NCI-H345 treated with DMSO at 0.1 percent for 48 hours (cell line): ENCODE measurements around the gene H2AZ1.
"Not testable (repeated sequence)": the region's sequence is repeated elsewhere in the genome, so short reads cannot be mapped to it uniquely, and the experiment has no call there.

Source experiments
- DNase-seq: peaks from one replicate; lab custom pipeline; 2025; ENCODE audit not compliant: unreplicated experiment; lab: John Stamatoyannopoulos, UW

The H2AZ1 gene

DNA sequence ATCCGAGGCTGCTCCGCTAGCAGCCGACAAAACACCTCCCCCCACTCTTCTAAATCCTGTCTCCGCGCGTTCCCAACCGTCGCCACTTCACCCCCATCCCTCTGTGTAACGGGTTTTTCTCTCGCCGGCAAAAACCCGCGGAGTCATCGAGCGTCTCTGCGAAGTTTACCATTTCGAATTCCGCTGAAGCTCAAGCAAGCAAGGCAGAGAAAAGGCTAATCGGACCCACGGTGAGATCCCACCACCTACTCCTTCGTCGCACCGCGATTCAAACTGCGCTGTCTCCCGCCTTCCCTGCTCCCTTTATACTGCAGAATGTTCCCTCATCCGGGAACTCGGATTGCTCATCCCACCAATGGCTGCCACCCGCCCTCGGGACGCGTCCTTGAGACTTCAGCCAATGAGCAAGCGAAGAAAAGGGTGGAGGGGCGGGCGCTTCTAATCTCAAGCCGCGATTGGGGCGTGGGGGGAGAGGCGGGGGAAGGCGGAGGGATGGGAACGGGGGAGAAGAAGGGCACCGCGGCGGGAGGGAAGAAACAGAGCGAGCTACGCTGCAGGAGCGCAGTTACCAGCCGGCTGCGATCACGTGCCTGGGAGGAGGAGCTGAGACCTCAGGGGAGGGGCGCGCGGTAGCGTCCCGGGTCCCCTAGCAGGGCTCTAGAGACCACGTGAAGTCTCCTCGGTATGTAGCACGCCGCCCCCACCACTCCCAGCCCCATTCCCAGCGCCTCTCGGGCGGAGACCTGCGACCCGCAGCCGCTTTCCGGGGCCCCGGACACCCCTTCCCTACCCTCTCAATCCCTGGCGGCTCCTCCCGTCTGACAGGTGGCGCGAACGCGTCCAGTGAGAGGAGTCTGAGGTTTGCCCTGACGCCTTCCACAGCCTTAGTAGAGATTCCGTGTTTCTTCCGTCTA is at the start of gene H2AZ1:
Gene H2AZ1 (minus strand): TSS at position 277 of the 914 bp plus-strand sequence. CDS start 105 bp downstream, at position 172.
- peak; percentile 86 for DNase-seq

DNA sequence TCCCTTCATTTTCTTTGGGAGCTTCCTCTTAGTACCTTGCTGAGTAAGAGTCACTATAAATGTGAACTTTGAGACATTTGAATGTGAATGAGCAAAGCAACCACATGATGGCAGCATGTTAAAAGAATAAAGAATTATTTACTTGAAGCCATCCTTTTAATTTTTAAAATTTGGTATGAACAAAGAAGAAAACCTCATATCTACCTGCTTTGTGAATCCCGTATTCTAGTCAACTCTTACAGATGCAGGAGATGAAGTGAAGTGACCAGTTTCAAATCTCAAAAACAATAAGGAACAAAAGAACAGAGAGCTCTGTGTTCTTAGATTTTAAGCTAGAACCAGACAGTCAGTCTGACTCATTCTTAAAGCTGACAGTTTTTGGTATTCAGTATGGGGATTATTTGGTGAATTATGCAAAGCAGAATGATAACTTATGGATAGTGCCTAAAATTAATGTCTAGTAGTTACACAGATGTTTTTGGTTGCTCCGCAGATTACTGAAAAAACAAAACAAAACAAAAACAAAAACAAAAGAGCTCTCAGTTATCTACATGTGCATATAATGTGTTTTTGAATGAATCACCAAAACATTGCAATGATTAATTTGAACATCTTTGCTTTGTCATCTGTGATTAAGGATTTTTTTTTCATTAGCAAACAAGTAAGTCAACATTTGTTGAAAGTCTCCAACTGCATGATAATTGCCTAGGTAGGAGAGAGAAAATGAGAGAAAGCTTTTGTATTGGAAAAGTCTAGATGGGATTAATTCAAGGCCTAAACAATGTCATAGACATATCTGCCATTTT is 48.2 kb upstream of the H2AZ1 start:
- DNase-seq: peak; percentile 31

DNA sequence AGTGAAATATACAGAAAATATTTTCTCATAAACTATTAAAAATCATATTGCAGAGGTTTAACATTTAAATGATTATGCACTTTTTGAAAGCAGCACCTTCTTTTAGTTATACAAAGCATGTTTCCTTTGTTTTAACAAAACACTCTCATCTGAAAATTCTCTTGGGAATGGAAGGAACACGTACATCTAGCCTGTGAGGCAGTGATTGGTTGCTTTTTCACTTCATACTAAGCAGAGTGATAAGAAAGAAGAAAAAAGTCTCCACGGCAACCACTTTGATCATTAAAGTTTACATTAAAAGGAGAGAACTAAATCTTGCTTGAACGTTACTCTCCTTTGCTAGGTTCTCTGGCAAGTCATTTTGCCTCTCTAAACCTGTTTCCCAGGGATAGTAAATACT is 41.7 kb upstream of the H2AZ1 start:
- DNase-seq: no peak

DNA sequence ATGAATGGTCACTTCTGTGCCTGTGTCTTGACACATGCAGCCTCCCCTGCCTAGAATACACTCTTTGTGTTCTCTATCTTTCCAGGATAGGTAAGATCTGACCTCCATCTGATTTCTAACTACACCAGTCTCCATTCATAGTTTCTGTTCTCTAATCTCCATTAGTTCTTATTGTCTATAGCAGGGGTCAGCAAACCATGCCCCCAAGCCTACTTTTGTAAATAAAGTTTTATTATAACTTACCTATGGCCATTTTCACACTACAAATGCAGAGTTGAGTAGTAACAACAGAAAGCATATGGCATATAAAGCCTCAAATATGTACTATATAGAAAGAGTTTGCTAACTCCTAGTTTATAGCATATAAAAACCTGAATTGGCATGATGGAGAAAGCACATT is 37.6 kb upstream of the H2AZ1 start:
- no peak for DNase-seq

DNA sequence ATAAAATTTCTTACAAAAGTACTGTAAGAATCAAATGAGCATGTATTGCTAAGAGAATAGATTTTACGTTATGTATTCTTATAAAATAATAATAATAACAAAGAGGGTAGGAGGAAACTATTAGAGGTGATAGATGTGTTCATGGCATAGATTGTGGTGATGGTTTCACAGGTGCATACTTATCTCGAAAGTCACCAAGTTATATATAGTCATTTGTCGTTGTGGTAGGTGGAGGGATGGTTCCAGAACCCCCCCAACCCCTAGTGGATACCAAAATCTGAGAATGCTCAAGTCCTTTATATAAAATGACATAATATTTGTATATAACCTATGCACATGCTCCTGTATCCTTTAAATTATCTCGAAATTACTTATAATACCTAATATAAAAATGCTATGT is 36.7 kb upstream of the H2AZ1 start:
- DNase-seq: no peak

DNA sequence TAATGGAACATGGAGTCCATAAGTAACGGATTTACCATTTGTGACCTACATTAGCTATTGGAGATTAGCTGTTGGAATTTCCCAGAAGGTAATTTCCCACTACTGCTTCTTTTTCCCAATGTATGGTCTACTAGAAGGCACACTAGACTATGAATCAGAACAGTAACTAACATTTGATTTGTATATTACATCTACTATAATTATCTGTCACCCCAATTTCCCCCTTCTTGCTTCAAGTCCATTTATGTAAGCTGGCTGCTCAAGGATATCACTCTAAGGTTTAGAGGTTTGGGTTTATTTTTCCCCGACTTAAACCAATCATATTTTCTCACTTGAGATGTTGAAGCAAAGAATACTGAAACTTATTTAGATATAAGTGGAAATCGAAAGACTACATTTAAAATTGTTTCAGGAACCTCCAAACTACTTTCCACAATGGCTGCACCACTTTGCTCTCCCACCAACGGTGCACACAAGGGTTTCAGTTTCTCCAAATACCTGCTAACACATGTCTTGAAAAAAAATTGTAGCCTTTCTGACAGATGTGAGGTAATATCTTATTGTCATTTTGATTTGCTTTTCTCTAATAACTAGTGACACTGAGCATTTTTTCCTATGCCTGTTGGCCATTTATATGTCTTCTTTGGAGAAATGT is 33.3 kb upstream of the H2AZ1 start:
- DNase-seq: no peak

DNA sequence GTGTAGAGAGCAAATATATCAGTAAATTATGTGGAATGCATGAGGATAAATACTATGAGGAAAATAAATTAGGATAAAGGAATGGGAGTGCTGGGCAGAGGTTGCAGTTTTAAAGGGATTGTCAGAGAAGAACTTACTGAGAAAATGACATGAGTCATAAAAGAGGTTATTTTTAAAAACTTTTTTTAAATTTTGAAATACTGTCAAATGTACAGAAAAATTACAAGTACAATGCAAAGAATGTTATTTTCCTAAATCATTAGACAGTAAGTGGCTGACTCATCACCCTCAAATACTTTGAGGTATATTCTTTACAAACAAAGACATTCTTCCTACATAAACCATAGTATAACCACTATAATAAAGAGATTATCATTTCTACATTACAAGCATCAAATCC is 29.8 kb upstream of the H2AZ1 start:
- no peak for DNase-seq

DNA sequence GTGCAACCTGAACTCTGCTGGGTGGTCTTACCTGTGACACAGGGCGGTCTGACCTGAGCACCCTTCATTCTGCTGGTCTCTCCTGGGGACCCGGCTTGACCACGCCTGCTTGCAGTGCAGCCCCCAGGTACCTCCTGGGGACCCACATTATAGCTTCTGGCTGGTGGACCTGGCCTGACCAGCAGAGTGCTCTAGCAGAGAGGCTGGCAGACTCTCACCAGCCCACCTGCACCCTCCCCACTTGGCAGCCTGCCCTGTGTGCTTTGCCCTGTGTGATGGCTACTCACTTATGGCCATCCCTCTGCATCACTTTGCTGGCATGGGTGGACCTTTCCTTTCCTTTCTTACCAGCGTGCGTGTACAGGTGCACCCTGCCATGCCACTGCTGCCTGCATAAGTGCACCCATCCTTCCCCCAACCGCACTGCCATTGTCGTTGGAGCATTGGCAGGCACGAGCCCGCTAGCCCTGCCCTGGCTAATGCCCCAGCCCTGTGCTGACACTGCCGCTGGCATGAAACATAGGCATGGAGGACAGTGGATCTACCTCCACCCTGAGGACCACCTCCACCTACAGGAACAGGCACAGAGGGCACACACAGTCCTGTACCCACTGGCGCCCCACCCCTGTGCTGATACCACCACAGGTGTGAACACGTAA is 21.5 kb upstream of the H2AZ1 start:
- DNase-seq: no peak

DNA sequence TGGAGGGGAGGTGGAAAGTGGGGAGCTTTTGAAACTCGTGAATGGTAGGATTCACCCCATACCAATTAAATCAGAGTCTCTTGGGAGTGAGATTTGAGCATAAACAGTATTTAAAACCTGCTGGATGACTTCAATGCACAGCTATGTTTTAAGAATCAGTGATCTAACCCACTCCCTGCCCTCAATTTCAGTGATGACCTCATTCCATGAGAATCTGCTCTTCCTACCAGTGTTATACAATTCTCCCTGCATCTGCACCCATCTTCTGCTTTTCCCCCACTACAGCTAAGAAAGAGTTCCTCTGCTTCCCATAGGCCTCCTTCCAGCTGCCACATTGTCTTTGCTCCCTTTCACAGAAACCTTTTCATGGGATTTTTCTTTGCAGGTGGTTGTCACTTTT is 18.3 kb upstream of the H2AZ1 start:
- DNase-seq: no peak

DNA sequence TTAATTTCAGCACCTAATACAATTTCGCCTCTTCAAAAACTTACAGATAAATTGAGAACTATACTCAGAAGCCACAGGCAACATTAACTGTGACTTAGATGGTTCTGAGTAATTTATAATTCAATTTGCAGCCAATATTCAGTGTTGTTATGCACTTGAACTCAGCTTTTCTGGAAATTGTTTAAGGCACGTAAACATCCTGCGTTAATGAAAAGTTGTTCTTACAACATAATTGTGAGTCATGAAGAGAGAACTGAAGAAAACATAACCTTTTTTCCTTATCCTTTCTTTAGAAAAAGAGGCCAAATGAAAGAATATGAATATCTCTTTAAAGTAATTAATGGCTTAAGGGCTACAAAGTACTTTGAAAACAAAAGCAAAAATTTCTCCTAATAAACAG is 16.6 kb upstream of the H2AZ1 start:
- no peak for DNase-seq

DNA sequence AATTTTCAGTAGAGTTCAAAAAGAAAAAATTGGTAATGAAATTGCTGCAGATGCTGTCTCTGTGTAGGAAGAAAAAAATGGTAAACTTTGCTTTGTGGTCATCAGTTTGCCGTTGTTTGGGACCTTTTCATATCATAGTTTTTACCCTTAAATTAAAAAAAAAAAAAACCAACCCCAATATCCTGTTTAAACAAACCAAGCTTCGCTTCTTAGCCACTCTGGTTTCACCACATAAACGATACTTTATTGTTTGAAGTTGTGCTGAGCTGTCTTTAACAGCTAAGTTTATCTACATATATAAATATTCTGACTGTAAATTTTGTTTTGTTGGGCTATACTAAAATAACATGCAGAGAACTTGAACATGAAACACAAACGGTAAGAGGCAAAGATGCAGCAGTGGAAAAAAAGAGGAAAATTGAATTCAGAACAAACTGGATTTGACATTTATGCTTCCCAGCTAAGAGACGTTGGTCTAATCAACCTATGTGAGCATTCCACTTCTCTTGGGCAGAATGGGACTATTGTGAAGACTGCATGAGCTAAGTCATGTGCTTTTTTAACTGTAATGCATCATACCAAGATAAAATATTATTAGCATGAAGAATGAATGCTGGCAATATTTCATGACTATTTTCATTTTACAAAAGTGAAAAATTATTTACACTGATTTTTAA is 15.7 kb upstream of the H2AZ1 start:
- DNase-seq: no peak

DNA sequence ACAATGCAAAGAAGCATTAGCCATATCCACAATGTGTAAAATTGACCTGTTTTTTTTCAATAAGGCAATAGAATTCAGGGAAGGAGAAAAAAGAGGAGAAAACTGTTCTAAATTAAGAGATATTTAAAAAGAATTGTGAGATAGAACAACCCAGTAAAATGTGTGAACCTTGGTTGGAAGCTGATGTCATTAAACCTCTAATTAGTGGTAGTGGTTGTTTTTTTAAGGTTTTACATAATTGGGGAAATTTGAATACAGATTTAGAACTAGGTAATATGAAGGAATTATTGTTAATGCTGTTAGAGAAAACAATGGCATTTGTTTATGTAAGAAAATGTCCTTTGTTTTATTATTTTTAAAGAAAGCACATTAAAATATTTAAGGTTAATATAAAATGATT is 15.1 kb upstream of the H2AZ1 start:
- DNase-seq: no peak

DNA sequence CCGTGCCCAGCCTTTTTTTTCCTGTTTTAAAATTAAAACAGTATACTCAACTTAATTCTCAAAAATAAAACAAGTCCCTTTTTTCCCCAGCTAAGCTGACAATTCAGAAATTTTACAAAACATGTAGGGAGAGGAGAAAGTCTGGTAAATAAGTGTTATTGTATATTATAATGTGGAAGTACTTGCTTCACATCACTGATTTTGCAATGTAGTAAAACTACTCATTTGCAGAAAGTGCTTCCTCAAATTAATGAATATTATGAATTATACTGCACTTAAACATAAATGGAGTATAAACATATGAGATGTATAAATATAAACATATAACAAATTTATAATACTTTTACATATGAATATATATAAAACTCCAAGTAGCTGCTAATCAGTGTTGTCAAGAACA is 11.6 kb upstream of the H2AZ1 start:
- DNase-seq: no peak

DNA sequence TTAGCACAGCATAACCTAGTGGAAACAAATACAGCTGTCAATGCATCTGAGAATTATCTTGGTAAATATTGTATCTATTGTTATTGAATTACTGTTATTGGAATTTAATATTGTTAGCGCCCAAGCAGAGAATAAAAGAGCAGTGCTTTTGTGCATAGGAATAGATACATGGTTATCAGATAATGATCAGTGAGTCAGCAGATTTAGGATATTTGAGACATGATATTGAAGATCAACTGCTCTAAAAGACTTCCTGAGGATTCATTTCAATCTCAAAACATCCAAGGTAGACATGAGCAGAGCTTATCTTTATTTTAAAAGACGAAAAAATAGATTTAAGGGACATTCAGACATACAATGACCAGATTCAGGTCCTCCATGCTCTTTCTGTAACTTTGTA is 10.6 kb upstream of the H2AZ1 start:
- DNase-seq: no peak

DNA sequence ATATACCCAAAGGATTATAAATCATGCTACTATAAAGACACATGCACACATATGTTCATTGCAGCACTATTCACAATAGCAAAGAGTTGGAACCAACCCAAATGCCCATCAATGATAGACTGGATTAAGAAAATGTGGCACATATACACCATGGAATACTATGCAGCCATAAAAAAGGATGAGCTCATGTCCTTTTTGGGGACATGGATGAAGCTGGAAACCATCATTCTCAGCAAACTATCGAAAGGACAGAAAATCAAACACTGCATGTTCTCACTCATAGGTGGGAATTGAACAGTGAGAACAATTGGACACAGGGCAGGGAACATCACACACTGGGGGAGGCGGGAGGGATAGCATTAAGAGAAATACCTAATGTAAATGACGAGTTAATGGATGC is 8.1 kb upstream of the H2AZ1 start:
- DNase-seq: not testable (repeated sequence)

DNA sequence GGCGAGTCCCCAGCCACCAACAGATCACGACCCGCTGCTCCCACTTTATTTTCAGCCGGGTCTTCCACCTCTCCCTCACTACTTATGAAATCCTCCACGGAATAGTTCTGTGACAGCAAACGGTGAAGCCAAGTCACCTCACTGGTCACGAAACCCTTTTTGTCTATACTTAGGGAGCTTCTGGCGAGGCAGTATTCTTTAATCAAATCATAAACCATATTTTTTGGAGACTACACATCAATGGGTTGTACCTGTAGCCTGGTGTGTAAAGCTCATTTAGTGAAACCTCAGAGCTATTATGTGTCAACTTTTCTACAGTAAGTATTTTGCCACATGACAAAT is 809 bp upstream of the H2AZ1 start:
- no peak for DNase-seq

DNA sequence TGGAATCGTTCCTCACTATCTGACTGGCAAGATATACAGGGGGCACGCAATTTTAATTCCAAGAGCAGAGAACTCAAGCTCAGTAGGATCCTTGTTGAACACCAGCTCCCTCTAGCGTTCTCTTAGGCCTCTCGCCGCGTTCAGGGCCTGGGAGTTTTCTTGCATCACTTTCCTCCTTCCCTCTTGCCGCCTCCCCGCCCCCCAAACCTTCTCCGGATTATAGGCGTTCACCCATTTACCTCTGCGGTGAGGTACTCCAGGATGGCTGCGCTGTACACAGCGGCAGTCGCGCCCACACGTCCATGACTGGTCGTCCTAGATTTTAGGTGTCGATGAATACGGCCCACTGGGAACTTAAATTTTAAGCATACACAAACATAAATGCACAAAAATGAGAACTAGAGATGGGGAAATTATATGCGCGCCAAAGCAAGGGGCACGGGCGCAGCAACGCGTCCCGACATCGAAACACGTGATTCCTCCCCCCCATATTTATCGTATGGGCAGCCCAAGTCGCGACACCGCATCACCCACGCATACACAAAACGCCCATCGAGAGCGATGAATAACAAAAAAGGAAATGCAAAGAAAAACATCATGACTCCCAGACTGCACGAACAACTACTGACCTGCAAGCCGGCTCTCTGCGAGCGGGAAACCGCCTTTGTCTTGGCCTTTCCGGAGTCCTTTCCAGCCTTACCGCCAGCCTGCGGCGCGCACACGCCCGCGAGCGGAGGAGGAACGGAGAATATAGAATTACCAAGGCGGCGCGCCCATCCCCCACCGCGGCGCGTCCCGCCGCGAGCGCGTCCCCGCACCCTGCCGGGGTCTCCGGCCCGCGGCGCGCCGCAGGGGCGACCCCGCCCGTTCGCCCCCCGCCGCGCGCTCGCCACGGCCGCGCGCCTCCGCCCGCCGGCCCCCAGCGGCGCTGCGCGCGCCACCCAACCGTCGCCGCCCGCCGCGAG is 759 bp downstream of the H2AZ1 start:
- peak; percentile 75 for DNase-seq

DNA sequence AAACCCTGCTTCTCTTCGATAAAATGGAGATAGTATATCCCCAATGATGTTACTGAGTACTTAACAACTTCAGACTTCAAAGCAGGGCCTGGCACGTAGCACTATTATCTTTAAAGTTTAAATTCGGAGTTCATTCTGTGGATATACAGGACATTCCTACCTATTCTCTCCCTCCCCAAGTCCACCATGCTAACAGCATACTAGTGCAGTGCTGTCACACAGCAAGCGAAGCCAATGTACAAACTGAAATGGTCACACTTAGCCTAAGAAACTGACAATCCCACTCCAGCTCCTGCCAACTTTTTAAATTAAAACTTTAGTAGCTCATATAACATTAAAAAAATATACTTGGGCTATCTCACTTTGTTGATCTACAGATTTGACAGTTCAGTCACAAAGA is 2.5 kb downstream of the H2AZ1 start:
- no peak for DNase-seq

DNA sequence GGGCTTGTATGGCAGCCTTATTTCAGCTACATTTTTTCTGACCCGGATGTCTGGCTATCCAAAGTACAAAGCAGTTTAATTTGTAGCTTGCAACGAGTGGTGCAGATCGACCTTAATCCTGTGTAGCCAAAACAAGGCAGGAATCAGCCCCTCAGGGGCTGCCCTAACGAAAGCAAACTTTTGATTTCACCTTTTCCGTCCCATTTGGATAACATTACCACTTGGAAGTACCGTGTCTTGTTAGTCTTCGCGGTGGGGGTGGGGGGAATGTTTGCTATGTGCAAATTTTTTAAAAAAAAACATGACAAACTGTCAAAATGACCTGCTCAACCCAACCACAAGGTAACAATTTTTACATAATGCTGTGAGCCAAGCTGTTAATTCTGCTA is 2.9 kb downstream of the H2AZ1 start:
- no peak for DNase-seq
